ENCODE results near the gene SFRP5. TPM values are rescaled to one million over a fixed set of nuclear protein-coding genes. Genes with fewer than 3 reads are reported as not detected.
A peak's percentile ranks its signal among the peaks of the same experiment; 100 is the strongest.

Gene SFRP5, protein sequence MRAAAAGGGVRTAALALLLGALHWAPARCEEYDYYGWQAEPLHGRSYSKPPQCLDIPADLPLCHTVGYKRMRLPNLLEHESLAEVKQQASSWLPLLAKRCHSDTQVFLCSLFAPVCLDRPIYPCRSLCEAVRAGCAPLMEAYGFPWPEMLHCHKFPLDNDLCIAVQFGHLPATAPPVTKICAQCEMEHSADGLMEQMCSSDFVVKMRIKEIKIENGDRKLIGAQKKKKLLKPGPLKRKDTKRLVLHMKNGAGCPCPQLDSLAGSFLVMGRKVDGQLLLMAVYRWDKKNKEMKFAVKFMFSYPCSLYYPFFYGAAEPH
- total RNA-seq = 1.7 TPM

GRCh38 chr10:97771913-97772823, at the start of gene SFRP5:
Gene SFRP5 (minus strand): TSS chr10:97771999. CDS start chr10:97771833, 166 bp downstream.
- intact Hi-C loops (cut with DNase I) = no loop called here
- Histone ChIP-seq H3K27ac (no peak within 1 kb of the TSS), H3K4me3 (peak within 1 kb of the TSS in 1 of 2 donors; percentile 24), H3K9me3 (no peaks in the 10 kb centered on the region), H3K4me1 (peaks cover 6% of the 10 kb centered on the region), H3K36me3 (no peaks in the 10 kb centered on the region), H3K27me3 (peaks cover 4% of the 10 kb centered on the region)
- no peak for DNase-seq (ENCODE audit: extremely low spot score in 2 of 2)
- TF ChIP-seq CTCF (IDR thresholded peaks at IDR 0.05) = no peak
- TF ChIP-seq POLR2A (IDR thresholded peaks at IDR 0.05) = no peak
- no peak for TF ChIP-seq POLR2AphosphoS5 (IDR thresholded peaks at IDR 0.05; ENCODE audit: insufficient read depth in 1 of 2, low read depth in 1 of 2)

GRCh38 chr10:97820096-97820704, 48.4 kb upstream of the SFRP5 start:
- Histone ChIP-seq H3K27me3 (no peaks in the 10 kb centered on the region), H3K4me1 (no peaks in the 10 kb centered on the region), H3K9me3 (no peaks in the 10 kb centered on the region), H3K4me3 (no peak overlapping the region), H3K36me3 (no peaks in the 10 kb centered on the region), H3K27ac (no peak overlapping the region)
- intact Hi-C loops (cut with DNase I) = no loop called here
- no peak for TF ChIP-seq POLR2A (IDR thresholded peaks at IDR 0.05)
- TF ChIP-seq POLR2AphosphoS5 (IDR thresholded peaks at IDR 0.05; ENCODE audit: insufficient read depth in 1 of 2, low read depth in 1 of 2) = no peak
- TF ChIP-seq CTCF (IDR thresholded peaks at IDR 0.05) = no peak
- DNase-seq (ENCODE audit: extremely low spot score in 2 of 2) = no peak

DNA sequence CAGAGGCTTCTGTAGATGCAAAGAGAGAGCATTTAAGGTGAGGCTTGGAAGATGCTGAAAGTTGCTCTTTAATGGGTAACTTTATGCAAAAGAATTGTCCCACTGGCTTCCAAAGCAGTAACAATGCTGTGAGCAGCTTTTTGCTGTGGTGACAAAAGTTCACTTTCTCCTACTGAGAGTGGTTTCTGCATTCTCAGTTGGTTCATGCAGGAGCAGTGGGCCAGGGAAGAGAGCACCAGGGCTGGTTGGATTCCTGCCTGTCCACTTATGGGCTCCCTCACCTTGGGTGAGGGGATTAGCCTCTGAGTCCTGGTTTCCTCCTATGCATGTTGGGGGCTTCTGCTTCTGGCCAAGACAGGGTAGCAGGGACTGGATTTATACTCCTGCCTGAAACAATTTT, 46.8 kb upstream of the SFRP5 start:
- intact Hi-C loops (cut with DNase I) = no loop called here
- TF ChIP-seq POLR2A (IDR thresholded peaks at IDR 0.05) (no peak), POLR2AphosphoS5 (IDR thresholded peaks at IDR 0.05; ENCODE audit: insufficient read depth in 1 of 2, low read depth in 1 of 2) (no peak), CTCF (IDR thresholded peaks at IDR 0.05) (no peak)
- no peak for DNase-seq (ENCODE audit: extremely low spot score in 2 of 2)
- Histone ChIP-seq H3K27ac (no peak overlapping the region), H3K36me3 (no peaks in the 10 kb centered on the region), H3K9me3 (no peaks in the 10 kb centered on the region), H3K27me3 (no peaks in the 10 kb centered on the region), H3K4me3 (no peak overlapping the region), H3K4me1 (no peaks in the 10 kb centered on the region)

- no peak overlapping the region for H3K27ac ChIP-seq
- intact Hi-C loops (cut with DNase I) = no loop called here
- no peaks in the 10 kb centered on the region for H3K9me3 ChIP-seq
- no peak for DNase-seq (ENCODE audit: extremely low spot score in 2 of 2)
- no peaks in the 10 kb centered on the region for H3K36me3 ChIP-seq
- no peak overlapping the region for H3K4me3 ChIP-seq
- no peaks in the 10 kb centered on the region for H3K4me1 ChIP-seq
- TF ChIP-seq POLR2A (IDR thresholded peaks at IDR 0.05) (no peak), CTCF (IDR thresholded peaks at IDR 0.05) (no peak), POLR2AphosphoS5 (IDR thresholded peaks at IDR 0.05; ENCODE audit: insufficient read depth in 1 of 2, low read depth in 1 of 2) (no peak)
- no peaks in the 10 kb centered on the region for H3K27me3 ChIP-seq
Measured at GRCh38 chr10:97816609-97817008, 44.8 kb upstream of the SFRP5 start.

All from vagina (tissue), 2 donors.